ENCODE measurements around the gene YPEL4. TPM values are rescaled to one million over a fixed set of nuclear protein-coding genes. Genes with fewer than 3 reads are reported as not detected.
"Not testable (repeated sequence)": the region's sequence is repeated elsewhere in the genome, so short reads cannot be mapped to it uniquely, and the experiment has no call there.

YPEL4 gene
- total RNA-seq (2021; ENCODE audit: unreplicated experiment): not detected
- polyA plus RNA-seq (2012; ENCODE audit: insufficient read length): 0.27 TPM
- Bru-seq, nascent RNA: not detected
- BruChase-seq, experiment 1, labeled RNA remaining after a 2-hour chase: percentile 12 among the genes with signal in this experiment
- BruChase-seq, experiment 2, labeled RNA remaining after a 6-hour chase: not detected
- long read RNA-seq, partial matches to known transcripts: 0 of 2 reads
- long read RNA-seq, other reads (novel, unspliced or antisense): 2 of 2 reads

GRCh38 chr11:57649826-57650738, at the start of gene YPEL4:
Gene YPEL4, minus strand, starts transcription at chr11:57649912. Its CDS starts 2,805 bp downstream, at chr11:57647107.
- TF ChIP-seq POLR2AphosphoS5 (IDR thresholded peaks at IDR 0.05; ENCODE audit: low read depth, low read length): no peak
- TF ChIP-seq SIN3A (IDR thresholded peaks at IDR 0.05; ENCODE audit: borderline replicate concordance, insufficient read depth, low read depth, low read length): no peak
- no peak for TF ChIP-seq CTCF (IDR thresholded peaks at IDR 0.05)
- no peak for TF ChIP-seq REST (IDR thresholded peaks at IDR 0.05; ENCODE audit: insufficient read depth in 1 of 2, low read depth in 2 of 2, low read length in 1 of 2)
- TF ChIP-seq TCF7L2 (IDR thresholded peaks at IDR 0.05; ENCODE audit: low read depth, low read length): no peak
- intact Hi-C loops (cut with micrococcal nuclease; ENCODE audit: unreplicated experiment) (loop anchor here (10.0 kb wide), 1 partner anchor 195 kb away; no protein-coding TSS in a partner anchor), in situ Hi-C loops (cut with HindIII; ENCODE audit: low pct_unique_long_range_greater_than_20kb, low sequenced_read_pairs) (no loop called here)
- BruUV-seq (replicated peaks): no TSS peak
- ATAC-seq (peak; percentile 23; the same call in 1 of the 2 replicates), DNase-seq (ENCODE audit: low read depth, low spot score) (no peak)
- Histone ChIP-seq H3K4me3 (ENCODE audit: low read depth in 2 of 2, low read length in 2 of 2) (peak within 1 kb of the TSS; percentile 17; a peak in 3 of 4 replicates), H3K4me1 (ENCODE audit: control insufficient read depth, insufficient read depth, low read length) (peaks cover 18% of the 10 kb centered on the region), H3K36me3 (ENCODE audit: control insufficient read depth, insufficient read depth, low read length) (no peaks in the 10 kb centered on the region), H3K27me3 (ENCODE audit: control insufficient read depth, insufficient read depth, low read length) (peaks cover 10% of the 10 kb centered on the region), H3K9me3 (ENCODE audit: control insufficient read depth, insufficient read depth, low read depth, low read length) (no peaks in the 10 kb centered on the region), H3K27ac (ENCODE audit: low read length) (no peak within 1 kb of the TSS)
- ChIA-PET POLR2A (no interaction called here), CTCF (interaction anchor here (0.7 kb wide), 1 partner anchor 119 kb away, joined by 5 read pairs; no protein-coding TSS in a partner anchor)

- no peak overlapping the region for H3K27ac ChIP-seq (ENCODE audit: low read length)
- POLR2A ChIA-PET: no interaction called here
- no peak overlapping the region for H3K4me3 ChIP-seq (ENCODE audit: low read depth in 2 of 2, low read length in 2 of 2)
- DNase-seq (ENCODE audit: low read depth, low spot score): no peak
- intact Hi-C loops (cut with micrococcal nuclease; ENCODE audit: unreplicated experiment) (loop anchor here (1.0 kb wide), 1 partner anchor 14 kb away; no protein-coding TSS in a partner anchor), in situ Hi-C loops (cut with HindIII; ENCODE audit: low pct_unique_long_range_greater_than_20kb, low sequenced_read_pairs) (no loop called here)
- H3K27me3 ChIP-seq (ENCODE audit: control insufficient read depth, insufficient read depth, low read length): no peaks in the 10 kb centered on the region
- H3K9me3 ChIP-seq (ENCODE audit: control insufficient read depth, insufficient read depth, low read depth, low read length): no peaks in the 10 kb centered on the region
- BruUV-seq (replicated peaks): no TSS peak
- CTCF ChIA-PET: no interaction called here
- H3K4me1 ChIP-seq (ENCODE audit: control insufficient read depth, insufficient read depth, low read length): no peaks in the 10 kb centered on the region
- H3K36me3 ChIP-seq (ENCODE audit: control insufficient read depth, insufficient read depth, low read length): peaks cover 22% of the 10 kb centered on the region
- no peak for TF ChIP-seq TCF7L2 (IDR thresholded peaks at IDR 0.05; ENCODE audit: low read depth, low read length)
- no peak for ATAC-seq
Measured at GRCh38 chr11:57698843-57699365, 49.2 kb upstream of the YPEL4 start.

GRCh38 chr11:57690474-57690873, 40.8 kb upstream of the YPEL4 start:
- in situ Hi-C loops (cut with HindIII; ENCODE audit: low pct_unique_long_range_greater_than_20kb, low sequenced_read_pairs); H3K9me3 ChIP-seq (ENCODE audit: control insufficient read depth, insufficient read depth, low read depth, low read length); DNase-seq (ENCODE audit: low read depth, low spot score); H3K4me3 ChIP-seq (ENCODE audit: low read depth in 2 of 2, low read length in 2 of 2); H3K4me1 ChIP-seq (ENCODE audit: control insufficient read depth, insufficient read depth, low read length); H3K27ac ChIP-seq (ENCODE audit: low read length); H3K27me3 ChIP-seq (ENCODE audit: control insufficient read depth, insufficient read depth, low read length); intact Hi-C loops (cut with micrococcal nuclease; ENCODE audit: unreplicated experiment); CTCF ChIA-PET; ATAC-seq; POLR2A ChIA-PET: not testable (repeated sequence)
- H3K36me3 ChIP-seq (ENCODE audit: control insufficient read depth, insufficient read depth, low read length): peaks cover 23% of the 10 kb centered on the region
- TSS peak; percentile 46 for BruUV-seq (replicated peaks)
